Brain microvascular endothelial cell (primary cell): ENCODE results near the gene TWF1.
A peak's percentile ranks its signal among the peaks of the same experiment; 100 is the strongest.
"Not testable (repeated sequence)": the region's sequence is repeated elsewhere in the genome, so short reads cannot be mapped to it uniquely, and the experiment has no call there.

ENCODE experiments used
- DNase-seq: peaks from one replicate; pipeline ENCODE4 v3.0.0-alpha.2; 2020
- H3K27ac ChIP-seq: fragments of 250-450 bp; sonication (Bioruptor Pico); 2 replicates; pipeline ENCODE4 v1.5.1; 2020; ENCODE audit warnings: mild to moderate bottlenecking, moderate library complexity
- H3K27me3 ChIP-seq: fragments of 250-450 bp; sonication (Bioruptor Pico); replicated peaks from 2 replicates; pipeline ENCODE4 v1.5.1; 2020; ENCODE audit warnings: mild to moderate bottlenecking
- H3K36me3 ChIP-seq: fragments of 250-450 bp; sonication (Bioruptor Pico); replicated peaks from 2 replicates; pipeline ENCODE4 v1.5.1; 2020; ENCODE audit warnings: mild to moderate bottlenecking
- H3K4me3 ChIP-seq: 2 replicates; pipeline ENCODE4 v1.5.1; 2011; ENCODE audit warnings: low read depth, mild to moderate bottlenecking, control low read depth, low read length, moderate library complexity
- in situ Hi-C: cut with HindIII; loops from 2 replicates; pipeline ENCODE4 v1.10.0; 2017; ENCODE audit warnings: low sequenced_read_pairs, low pct_ligation_motif_present
- TF ChIP-seq, protein P1 (sequence below): IDR thresholded peaks from 2 replicates; pipeline ENCODE4 v1.5.1; 2011; ENCODE audit warnings: low read depth, mild to moderate bottlenecking, moderate library complexity, low read length, control low read depth, inconsistent platforms; ENCODE audit errors: missing control alignments

The TWF1 gene

GRCh38 chr12:43758728-43759563, 47.2 kb downstream of the TWF1 start, which contains the start of the genes IRAK4 and PUS7L:
Gene IRAK4, plus strand, starts transcription at chr12:43758951. Its CDS starts 9,161 bp downstream, at chr12:43768112.
Gene PUS7L, minus strand, starts transcription at chr12:43758790. Its CDS starts 3,545 bp downstream, at chr12:43755245.
- H3K4me3 ChIP-seq: peak within 1 kb of the TSS; percentile 68
- in situ Hi-C loops: no loop called here
- peak within 1 kb of the TSS; percentile 86 for H3K27ac ChIP-seq
- H3K27me3 ChIP-seq: no peaks in the 10 kb centered on the region
- peak; percentile 95 for DNase-seq
- no peaks in the 10 kb centered on the region for H3K36me3 ChIP-seq
- TF ChIP-seq, protein P1, sequence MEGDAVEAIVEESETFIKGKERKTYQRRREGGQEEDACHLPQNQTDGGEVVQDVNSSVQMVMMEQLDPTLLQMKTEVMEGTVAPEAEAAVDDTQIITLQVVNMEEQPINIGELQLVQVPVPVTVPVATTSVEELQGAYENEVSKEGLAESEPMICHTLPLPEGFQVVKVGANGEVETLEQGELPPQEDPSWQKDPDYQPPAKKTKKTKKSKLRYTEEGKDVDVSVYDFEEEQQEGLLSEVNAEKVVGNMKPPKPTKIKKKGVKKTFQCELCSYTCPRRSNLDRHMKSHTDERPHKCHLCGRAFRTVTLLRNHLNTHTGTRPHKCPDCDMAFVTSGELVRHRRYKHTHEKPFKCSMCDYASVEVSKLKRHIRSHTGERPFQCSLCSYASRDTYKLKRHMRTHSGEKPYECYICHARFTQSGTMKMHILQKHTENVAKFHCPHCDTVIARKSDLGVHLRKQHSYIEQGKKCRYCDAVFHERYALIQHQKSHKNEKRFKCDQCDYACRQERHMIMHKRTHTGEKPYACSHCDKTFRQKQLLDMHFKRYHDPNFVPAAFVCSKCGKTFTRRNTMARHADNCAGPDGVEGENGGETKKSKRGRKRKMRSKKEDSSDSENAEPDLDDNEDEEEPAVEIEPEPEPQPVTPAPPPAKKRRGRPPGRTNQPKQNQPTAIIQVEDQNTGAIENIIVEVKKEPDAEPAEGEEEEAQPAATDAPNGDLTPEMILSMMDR: peak; percentile 68

DNA sequence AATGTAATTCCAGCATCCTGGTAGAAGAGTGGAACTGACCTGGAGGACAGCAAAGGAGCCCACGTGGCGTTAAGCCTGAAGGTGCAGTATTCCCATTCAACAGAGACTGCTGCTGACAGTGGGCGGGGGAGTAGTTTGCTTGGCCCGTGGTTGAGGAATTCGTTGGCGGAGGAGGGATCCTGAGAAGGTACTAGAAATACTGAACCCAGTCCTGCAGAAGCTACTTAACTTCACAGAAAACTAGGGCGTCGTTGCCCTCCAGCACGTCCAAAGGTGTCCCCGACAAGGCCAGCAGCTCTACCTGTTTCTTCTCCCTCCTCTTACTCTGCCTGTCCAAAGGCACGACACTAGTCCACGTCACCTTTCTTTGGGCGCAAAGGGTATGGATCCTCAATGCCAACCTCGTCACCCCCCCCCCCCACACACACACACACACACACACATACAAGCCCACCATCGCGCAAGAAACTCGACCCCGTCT, 47.8 kb downstream of the TWF1 start:
- DNase-seq: peak; percentile 21
- in situ Hi-C loops: no loop called here
- Histone ChIP-seq H3K27me3 (no peaks in the 10 kb centered on the region), H3K27ac (peak overlapping the region; percentile 19), H3K4me3 (peak overlapping the region; percentile 68), H3K36me3 (no peaks in the 10 kb centered on the region)
- TF ChIP-seq, protein P1: no peak

DNA sequence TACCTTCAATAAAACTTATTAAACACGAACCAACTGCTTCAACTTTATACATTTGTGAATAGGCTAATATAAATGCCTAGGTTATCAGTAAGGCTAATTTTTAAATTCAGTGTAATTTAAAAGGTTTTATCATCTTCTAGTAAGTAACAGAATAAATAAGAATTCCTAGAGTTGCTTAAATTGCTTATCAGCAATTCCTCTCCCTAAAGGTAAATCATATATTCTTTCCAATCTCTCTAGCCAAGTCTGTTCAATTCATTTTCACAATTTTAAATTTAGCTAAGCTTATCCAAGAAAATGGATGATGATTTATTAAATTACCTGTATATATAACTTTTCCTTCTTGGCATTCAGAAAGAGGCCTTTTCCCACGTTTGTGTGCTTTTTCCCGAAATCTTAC, 52.1 kb downstream of the TWF1 start:
- Histone ChIP-seq H3K27ac (no peak overlapping the region), H3K27me3 (no peaks in the 10 kb centered on the region), H3K36me3 (peaks cover 10% of the 10 kb centered on the region), H3K4me3 (no peak overlapping the region)
- in situ Hi-C loops: no loop called here
- DNase-seq: no peak
- TF ChIP-seq, protein P1: no peak

DNA sequence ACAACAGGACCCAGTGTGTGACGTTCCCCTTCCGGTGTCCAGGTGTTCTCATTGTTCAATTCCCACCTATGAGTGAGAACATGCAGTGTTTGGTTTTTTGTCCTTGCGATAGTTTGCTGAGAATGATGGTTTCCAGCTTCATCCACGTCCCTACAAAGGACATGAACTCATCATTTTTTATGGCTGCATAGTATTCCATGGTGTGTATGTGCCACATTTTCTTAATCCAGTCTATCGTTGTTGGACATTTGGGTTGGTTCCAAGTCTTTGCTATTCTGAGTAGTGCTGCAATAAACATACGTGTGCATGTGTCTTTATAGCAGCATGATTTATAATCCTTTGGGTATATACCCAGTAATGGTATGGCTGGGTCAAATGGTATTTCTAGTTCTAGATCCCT, 54.8 kb downstream of the TWF1 start:
- H3K4me3 ChIP-seq, DNase-seq, in situ Hi-C loops, H3K36me3 ChIP-seq, H3K27ac ChIP-seq, H3K27me3 ChIP-seq: not testable (repeated sequence)

DNA sequence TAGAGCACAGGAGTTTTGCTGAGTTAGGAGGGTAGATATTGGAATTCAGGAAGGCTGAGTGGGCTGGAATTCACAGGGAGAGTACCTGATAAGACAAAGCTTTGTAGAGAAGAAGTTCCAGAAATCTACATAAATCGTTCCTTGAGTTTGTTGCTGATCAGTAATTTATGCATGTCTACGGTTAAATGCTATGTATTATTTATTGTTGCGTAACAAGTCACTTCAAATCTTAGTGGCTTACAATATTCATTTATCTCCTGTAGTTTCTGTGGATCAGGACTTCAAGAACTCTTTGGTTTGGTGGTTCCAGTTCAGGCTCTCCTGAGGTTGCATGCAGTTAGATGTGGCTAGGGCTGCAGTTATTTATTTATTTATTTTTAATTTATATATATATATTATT, 55.3 kb downstream of the TWF1 start:
- in situ Hi-C loops: no loop called here
- Histone ChIP-seq H3K4me3 (no peak overlapping the region), H3K36me3 (peaks cover 10% of the 10 kb centered on the region), H3K27me3 (no peaks in the 10 kb centered on the region), H3K27ac (no peak overlapping the region)
- no peak for DNase-seq
- TF ChIP-seq, protein P1: no peak

DNA sequence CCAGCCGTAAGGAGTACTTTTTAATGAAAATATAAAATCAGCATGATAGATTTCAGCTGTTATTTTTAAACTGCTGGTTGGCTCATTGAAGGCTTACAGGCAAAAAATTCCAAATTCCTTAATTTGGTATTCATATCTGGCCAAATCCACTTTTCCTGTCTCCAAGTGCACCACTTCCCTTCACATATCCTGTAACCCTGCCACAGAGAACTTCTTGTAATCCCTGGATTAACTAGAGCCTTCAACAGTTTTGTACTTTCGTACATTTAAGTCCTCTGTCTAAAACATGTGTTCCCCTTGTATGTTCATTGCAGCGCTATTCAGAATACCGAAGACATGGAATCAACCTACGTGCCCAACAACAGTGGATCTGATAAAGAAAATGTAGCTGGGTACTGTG, 57.1 kb downstream of the TWF1 start:
- in situ Hi-C loops: no loop called here
- no peak overlapping the region for H3K4me3 ChIP-seq
- H3K36me3 ChIP-seq: peaks cover 22% of the 10 kb centered on the region
- H3K27me3 ChIP-seq: no peaks in the 10 kb centered on the region
- TF ChIP-seq, protein P1: no peak
- H3K27ac ChIP-seq: no peak overlapping the region
- DNase-seq: no peak
